GM18502 (cell line): ENCODE measurements around the gene STMN1.
"Not testable (repeated sequence)": the region's sequence is repeated elsewhere in the genome, so short reads cannot be mapped to it uniquely, and the experiment has no call there.

Source experiments
- ATAC-seq: cut with Tn5 transposase; IDR thresholded peaks from one replicate; pipeline ENCODE4 v1.9.1; 2021; ENCODE audit warnings: mild to moderate bottlenecking; ENCODE audit not compliant: unreplicated experiment, poor library complexity

Gene STMN1

DNA sequence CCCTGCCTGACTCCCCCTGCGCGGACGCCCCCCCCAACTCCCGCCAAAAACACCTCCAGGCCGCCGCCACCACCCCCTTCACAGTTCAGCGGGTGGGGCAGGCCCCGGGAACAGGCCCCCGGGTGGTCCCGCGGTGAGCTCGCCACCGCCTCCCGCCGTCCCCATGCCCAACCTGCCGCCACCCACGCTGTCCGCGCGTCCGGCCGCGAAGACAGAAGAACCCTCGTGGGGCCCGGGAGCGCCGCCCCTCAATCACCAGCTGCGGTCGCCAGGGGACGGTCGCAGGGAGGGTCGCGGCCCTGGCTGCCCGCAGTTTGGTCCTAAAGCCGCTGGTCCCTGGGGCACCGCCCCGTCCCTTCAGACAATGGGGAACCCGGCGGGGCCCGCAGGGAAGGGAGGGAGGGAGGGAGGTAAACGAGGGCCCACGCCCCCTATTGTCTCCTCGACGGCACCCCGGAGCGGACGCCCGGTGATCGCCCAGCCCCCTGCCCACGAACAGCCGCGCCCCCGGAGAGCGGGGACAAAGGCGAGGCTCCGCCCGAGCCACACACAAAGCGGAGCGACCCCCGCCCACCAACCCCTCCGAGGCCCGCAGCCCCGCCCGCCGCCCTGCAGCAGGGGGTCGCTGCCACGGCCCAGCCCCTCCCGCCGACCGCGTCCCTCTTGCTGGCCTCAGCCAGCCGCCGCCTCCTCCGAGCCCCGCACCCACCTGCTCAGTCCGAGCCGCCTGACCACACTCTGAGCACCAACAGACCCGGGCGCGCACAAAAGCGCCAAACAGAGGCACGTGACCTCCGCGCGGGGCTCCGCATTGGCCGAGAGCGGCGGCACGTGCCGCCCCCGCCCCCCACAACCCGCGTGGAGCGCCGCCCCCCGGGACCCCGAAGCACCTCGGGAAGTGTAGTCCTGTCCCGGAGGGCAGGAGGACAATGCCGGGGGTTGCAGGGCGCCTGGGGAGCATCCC is at the start of gene STMN1:
TSS of gene STMN1 (minus strand) at position 740 of the 964 bp plus-strand sequence. CDS start 1,743 bp downstream, outside the sequence.
- ATAC-seq = peak; percentile 69

DNA sequence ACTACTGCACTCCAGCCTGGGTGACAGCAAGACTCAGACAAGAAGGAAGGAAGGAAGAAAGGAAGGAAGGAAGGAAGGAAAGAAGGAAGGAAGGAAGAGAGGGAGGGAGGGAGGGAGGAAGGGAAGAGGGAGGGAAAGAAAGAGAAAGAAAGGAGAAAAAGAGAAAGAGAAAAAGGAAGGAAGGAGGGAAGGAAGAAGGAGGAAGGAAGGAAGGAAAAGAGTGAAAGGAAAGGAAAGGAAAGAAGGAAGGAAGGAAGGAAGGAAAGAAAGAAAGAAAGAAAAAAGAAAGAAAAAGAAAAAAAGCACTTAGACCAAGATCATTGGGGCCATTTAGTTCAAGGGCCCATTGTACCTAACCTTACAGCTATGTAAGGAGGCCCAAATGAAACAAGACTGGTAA is 49.3 kb upstream of the STMN1 start:
- no peak for ATAC-seq

DNA sequence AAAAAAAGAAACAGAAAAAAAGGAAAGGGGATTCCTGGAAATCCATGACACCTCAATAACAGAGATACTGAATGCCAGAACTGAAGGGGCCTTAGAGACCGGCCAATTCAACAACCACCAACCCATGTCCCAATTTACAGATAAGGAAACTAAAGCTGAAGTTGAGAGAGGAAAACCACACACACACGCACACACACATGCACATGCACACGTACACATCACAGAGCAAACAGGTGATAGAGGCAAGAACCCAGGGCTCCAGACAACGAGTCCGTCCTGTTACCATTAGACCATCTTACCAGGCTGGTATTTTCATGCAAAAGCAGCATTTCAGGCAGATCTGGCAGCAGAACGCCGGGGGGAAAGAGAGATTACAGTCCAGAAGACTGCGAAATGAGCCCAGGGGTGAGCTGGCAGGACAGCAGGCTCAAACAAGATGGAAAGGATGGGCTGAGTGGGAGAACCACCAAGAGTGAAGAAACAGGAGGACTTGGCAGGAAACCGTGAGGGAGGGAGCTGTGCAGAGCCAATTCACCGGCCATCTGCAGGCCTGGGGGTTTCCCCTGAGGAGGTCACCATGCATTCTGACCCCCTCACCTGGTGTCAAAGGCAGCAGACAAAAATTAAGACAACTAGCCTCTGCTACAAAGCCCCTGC is 48.2 kb upstream of the STMN1 start:
- no peak for ATAC-seq

DNA sequence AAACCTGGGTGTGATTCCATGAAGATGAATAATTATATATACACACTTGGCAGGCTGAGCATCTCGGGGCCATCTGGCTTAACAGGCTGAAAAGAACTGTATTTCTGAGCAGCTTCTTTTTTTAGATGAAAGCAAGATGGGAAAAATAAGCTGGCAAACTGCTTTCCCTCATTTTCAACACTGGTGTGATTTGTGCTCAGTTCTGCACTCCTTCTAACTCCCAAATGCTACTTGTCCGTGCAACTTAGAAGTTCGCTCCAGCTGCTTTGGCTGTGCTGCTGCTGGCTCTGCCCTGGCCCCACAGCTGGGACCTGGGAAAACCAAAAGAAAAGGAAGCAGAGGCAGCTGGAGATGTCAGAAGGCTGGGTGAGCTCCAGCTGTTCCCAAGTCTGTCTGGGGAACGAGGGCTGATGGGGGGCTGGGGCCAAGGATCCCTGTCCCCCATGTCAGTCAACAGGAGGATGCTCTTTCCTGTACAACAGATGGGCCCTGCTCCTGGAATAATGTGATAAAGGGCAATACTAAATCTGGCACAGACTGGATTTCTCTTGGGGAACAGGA is 46.7 kb upstream of the STMN1 start:
- ATAC-seq = no peak

DNA sequence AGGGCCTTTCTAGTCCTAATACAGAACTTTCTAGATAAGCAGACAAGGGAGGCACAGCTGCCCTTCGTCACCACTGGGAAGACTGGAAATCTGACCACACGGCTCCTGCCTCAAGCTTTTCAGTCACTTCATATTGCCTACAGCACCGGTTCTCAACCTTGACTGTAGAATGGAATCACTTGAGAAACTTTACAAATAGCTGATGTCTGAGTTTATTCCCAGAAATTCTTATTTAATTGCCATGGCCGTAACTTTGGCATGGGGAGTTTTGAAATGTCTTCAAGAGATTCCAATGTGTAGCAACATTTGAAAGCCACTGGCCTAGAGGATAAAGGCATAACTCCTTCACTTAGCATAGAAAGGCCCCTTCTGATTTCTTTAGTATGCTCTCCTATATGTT is 42.4 kb upstream of the STMN1 start:
- no peak for ATAC-seq

DNA sequence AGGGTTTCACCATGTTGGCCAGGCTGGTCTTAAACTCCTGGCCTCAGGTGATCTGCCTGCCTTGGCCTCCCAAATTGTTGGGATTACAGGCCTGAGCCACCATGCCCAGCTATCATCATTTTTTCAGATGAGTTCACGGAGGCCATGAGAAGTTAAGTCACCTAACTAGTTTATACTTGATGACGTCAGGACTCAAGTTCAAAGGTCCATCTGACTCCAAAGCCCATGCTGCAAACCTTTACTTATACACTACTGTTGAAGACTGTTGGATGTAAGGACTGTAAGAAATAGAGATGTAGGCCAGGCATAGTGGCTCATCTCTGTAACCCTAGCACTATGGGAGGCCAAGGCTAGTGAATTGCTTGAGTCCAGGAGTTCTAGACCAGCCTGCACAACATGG is 40.8 kb upstream of the STMN1 start:
- ATAC-seq = no peak

DNA sequence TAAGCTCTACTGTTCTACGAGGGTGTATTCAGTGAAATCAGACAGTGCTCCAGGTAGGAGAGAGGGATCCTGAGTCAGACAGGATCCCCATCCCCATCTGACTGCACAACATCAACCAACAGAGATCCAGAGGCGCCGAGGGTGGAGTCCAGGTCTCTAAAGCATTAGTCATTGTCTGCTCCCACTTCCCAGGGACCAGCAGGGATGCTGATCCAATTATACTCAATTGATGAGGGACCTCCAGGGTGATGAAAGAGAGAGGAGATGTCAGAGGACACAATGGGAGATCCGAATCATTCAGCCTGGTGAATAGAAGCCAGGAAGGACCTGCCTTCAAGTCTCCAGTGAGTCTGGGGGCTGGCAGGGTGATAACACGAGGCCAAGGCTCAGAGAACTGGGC is 39.5 kb upstream of the STMN1 start:
- ATAC-seq = no peak

DNA sequence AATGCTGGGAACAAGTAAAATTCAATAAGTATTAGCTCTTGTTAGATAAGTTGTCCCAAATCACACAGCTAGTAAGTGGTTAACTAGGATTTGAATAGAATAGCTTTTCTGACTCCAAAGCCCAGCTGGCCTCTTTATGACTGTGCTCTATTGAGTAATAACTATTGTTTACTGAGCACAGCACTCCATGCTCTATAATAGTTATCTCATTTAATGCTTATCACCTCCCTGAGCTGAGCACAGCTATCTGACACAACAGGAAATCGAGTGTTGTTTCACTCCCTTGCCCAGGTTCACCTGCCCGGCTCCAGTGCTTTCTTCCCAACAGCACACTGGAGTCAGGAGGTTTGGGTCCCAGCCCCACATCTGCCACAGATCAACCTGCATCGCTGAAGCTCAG is 38.8 kb upstream of the STMN1 start:
- ATAC-seq = no peak

DNA sequence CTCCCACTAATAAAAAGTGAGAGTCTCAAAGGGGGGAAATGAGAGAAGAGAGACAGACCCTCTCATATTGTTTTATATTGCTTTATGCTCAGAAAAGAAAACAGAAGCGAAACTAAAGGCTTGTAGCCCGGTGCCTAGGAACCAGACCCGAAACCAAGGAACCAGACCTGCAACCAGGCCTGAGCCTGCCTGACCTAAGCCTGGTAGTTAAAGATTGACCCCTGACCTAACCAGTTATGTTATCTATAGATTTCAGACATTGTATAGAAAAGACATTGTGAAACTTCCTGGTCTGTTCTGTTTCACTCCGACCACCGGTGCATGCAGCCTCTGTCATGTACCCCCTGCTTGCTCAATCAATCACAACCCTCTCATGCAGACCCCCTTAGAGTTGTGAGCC is 37.3 kb upstream of the STMN1 start:
- not testable (repeated sequence) for ATAC-seq

DNA sequence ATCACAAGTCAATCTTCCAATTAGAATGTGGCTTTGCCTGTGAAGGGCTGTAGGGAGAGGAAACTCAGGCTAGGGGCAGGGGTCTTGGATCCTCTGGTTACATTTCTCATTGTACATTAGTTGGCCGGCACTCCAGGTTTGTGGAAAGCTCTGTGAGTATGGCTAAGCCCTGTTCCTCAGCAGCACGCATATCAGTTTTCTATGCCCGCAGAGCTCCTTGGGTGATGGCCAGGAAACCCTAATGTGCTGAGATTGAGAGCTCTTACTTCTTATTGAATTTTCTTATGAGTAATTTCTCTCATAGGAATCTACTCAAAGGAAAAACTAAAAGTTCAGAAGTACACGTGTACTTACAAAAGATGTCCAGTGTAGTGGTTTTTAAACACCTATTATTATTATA is 30.7 kb upstream of the STMN1 start:
- no peak for ATAC-seq

DNA sequence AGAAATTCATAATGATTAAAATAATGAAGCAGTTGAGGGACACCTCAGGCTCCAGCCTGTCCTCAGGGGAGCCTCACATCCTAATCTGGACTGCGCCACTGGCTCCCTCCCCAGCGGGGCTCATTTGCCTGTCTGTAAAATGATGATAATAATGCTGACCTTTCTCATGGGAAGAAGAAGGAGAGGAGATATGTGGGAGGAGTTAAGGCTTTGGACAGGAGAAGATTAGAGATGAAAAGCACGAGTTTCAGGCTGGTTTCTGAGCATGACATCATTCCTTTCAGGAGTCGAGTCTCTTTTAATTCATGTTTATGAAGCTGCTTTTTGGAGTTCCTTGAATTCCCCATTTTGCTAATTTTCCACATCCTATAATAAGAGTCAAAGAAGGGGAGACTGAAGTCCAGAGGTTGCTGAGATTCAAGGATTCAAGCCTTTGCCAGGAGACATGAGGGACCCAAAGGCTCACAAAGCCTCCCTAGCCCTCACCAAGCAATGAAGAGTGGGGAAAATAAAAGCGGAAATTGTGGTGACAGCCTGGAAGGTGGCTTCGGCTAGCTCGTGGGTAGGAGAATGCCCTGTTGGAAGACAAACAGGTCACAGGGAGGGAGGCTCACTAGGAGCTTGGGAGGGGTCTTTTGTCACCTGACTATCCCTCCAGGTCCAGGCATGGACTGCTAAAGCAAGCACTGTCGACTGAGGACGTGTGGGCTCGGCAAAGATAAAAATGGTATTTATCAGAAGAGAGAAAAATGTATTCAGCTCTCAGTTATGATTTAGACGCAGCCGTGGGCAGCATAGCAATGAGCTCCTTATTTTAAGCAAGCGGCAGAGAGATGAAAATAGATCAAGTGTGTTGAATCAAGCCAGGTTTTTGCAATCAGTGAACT is 27.5 kb upstream of the STMN1 start:
- no peak for ATAC-seq

DNA sequence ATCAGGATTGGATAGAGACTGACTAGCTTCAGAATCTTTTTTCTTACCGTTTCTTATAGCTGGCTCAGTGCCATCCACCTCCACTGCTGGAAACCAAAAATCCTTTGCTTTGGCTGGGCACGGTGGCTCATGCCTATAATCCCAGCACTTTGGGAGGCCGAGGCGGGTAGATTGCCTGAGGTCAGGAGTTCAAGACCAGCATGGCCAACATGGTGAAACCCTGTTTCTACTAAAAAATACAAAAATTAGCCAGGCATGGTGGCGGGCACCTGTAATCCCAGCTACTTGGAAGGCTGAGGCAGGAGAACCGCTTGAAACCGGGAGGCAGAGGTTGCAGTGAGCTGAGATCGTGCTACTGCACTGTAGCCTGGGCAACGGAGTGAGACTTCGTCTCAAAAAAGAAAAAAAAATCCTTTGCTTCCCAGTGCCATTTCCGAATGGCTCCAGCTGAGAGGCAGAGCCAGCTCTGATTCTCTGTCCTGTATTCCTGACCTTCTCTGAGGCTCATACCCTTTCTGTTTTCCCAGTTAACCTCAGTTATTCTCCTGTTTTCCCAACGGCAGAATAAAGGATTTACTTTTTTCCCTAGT is 26.7 kb upstream of the STMN1 start:
- not testable (repeated sequence) for ATAC-seq

DNA sequence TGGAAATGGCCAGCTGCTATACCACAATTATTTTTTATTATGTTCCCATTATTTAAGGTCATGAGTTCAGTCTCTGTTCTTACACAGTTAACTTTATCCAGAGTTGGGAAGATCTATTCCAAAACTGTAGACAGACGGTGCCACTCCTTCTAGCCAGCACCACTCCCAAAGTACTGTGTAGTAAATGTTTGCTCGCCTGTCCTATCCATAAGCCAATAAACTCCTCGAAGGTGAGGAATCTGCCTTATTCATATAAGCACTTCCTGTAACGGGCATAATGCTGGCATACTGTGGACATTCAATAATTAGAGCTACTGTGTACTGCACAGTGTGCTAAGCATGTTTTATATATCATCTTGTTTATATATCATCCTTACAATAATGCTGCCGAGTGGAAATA is 26.1 kb upstream of the STMN1 start:
- ATAC-seq = no peak

DNA sequence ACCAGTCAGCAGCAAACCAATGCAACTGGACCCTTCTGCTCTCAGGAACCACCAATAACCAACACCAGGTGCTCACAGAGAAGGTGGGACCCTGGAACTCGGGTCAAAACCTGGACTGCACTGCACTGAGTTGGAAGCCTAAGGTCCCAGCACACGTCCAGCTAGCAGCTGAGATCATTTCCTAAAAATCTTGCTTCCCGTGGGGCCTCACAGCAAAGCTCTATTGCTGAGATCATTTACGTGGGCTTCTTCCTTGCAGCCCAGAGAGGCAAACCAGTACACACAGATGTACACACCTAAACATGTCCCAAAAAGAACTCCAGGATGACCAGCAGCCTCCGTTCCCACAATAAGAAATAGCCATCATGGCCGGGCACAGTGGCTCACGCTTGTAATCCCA is 22.8 kb upstream of the STMN1 start:
- no peak for ATAC-seq

DNA sequence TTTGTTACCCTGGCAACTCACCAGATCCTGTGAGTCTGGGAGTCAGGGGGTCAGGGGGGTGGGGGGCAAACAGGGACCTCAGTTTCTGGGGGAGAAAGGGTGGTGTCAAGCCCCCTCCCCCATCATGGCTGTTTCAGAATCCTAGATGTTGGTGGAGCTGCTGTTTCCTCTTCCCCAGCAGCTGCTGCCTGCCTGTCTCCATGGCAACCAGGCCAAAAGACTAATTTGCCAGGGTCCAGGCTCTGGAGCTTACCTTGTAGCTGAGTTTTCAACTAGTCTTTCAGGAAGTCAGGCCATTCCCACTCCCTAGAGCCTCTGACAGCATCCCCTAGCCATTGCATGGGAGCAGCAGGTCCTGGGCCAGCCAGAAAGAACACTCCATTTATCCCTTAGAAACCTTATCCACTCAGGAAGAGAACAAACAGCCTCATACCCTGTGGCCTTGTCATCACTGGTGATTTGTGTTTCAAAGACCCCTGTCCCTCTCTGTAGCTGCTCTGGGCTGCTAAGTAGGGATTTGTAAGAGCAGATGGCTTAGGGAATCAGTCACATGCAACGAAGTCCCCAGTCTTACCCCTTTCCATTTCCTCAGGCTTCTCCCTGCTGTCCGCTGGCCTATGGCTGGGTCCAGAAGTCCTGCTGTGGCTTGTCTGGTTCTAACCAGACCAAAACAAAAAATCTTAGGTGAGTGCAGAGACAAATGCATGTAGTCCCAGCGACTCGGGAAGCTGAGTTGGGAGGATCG is 21.5 kb upstream of the STMN1 start:
- no peak for ATAC-seq

DNA sequence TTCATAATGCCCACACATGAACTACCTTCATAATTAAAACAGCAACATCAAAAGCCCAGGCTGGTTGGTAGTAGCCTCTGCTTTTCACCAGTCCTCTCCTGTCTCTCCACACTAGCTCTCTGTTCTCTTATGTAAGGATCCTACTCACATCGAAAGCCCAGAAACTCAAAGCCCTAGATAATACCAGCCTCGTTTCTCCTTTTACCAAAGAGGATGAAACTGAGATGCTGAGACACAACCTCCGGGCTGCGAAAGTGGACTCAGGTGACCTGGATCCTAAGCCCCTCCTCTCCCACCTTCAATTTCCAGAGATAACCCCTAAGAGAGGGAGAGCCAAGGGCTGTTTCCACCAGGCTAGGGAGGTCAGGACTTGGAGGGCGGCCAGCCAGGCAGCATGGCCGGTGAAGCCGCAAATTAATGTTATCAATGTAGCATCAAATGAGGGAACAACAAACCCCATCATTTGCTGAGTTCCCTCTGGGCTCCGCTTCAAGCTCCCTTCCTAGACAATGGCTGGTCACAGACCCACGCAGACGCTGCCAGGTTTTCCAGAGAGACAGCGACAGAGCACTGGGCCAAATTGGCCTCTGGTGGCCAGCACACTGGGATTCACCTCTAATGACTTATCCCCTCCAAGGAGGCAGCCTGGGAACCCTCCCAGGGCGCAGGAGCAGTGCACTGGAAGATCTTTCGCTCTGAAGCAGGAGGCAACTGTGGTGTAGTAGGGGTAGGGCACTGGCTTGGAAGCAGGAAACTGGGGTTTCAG is 20.7 kb upstream of the STMN1 start:
- no peak for ATAC-seq

DNA sequence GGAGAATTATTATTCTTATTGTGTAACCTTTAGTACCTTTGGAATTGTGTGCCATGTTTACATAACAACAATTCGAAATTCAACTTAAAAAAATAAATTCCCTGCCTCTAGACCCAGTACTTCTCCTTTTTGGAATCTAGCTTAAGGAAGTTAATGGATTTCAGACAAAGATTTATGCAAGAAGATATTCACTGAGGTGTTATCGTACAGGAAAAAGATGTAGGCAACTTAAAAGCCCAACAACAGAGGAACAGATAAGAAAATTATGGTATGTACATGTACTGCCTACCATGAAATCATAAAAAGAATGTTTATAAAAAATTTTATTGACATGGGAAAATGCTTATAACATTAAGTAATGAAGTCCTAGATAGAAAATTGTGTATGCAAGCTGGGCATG is 18.2 kb upstream of the STMN1 start:
- no peak for ATAC-seq

DNA sequence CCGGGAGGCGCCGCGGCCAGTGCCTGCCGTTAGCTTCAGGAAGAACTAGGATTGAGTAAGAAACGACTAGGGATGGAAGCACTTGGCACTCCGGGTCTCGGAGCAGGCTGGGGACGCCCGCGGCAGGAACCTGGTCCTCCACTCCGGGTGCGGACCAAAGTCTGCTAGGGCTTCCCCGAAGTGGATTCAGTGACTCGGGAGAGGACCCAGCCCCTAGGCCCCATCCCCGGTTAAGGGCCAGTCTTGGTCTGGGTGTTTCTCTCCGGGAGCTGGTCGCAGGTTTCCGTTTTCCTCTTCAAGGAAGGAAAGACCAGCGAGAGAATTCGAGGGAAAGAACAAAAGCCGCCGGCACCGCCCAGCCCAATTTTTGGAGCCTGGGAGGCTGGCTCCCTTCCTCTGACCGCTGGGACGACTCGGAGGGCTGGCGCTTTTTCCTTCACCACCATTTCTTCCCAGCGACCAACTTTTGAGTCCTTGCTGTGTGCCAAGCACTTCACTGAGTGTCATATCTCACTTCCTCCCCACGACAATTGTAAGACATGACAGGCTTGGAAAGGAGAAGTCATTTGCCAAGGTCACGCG is 16.8 kb upstream of the STMN1 start:
- no peak for ATAC-seq
